ENCODE measurements around the gene PALD1. TPM values are rescaled to one million over a fixed set of nuclear protein-coding genes. Genes with fewer than 3 reads are reported as not detected.

Gene PALD1
- total and polyA plus RNA-seq, 9 of the 15 experiments (the other 6 are each of a cell fraction or from before 2014, with no cell fraction given), result 0.03 to 0.29 (median 0.09) TPM; not detected in 2

DNA sequence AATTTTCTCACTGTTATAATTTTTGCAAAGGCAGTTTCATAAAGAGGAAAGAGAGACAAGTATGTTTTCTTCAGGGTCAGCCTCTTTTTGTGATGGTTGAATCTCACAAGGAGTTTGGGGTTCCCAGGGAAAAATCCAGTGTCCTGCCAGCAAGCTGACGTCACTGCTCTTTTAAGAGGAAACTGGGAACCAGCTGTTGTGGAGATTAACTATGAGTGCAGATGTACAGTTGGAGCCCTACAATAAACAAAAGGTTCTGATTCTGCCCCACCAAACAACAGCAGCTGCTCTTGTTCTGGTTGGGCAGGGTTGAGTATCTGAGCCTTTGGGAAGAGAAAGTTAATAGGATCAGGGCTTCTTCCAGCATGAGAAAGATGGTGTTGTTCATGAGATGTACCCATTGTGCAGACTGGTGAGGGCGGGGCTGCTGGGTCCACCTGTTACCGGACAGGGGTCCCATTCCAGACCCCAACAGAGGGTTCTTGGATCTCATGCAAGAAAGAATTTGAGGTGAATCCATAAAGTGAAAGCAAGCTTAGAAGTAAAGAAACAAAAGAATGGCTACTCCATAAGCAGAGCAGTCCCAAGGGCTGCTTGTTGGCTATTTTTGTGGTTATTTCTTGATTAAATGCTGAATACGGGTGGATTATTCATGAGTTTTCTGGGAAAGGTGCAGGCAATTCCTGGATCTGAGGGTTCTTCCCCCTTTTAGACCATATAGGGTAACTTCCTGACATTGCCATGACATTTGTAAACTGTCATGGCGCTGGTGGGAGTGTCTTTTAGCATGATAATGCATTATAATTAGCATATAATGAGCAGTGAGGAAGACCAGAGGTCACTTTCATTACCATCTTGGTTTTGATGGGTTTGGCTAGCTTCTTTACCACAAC is 111.4 kb downstream of the PALD1 start (continued):
- TF ChIP-seq, protein P1, sequence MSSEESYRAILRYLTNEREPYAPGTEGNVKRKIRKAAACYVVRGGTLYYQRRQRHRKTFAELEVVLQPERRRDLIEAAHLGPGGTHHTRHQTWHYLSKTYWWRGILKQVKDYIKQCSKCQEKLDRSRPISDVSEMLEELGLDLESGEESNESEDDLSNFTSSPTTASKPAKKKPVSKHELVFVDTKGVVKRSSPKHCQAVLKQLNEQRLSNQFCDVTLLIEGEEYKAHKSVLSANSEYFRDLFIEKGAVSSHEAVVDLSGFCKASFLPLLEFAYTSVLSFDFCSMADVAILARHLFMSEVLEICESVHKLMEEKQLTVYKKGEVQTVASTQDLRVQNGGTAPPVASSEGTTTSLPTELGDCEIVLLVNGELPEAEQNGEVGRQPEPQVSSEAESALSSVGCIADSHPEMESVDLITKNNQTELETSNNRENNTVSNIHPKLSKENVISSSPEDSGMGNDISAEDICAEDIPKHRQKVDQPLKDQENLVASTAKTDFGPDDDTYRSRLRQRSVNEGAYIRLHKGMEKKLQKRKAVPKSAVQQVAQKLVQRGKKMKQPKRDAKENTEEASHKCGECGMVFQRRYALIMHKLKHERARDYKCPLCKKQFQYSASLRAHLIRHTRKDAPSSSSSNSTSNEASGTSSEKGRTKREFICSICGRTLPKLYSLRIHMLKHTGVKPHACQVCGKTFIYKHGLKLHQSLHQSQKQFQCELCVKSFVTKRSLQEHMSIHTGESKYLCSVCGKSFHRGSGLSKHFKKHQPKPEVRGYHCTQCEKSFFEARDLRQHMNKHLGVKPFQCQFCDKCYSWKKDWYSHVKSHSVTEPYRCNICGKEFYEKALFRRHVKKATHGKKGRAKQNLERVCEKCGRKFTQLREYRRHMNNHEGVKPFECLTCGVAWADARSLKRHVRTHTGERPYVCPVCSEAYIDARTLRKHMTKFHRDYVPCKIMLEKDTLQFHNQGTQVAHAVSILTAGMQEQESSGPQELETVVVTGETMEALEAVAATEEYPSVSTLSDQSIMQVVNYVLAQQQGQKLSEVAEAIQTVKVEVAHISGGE (CRISPR knock-in tag; IDR thresholded peaks at IDR 0.05), result no peak
- no peak for TF ChIP-seq POLR2B (IDR thresholded peaks at IDR 0.05; ENCODE audit: low read depth, partially characterized antibody)
- TF ChIP-seq HIVEP1 (CRISPR knock-in tag; IDR thresholded peaks at IDR 0.05), result no peak
- 0 out of 2 replicates have a peak, but pooled peaks have one; percentile 23 for TF ChIP-seq MTA3 (IDR thresholded peaks at IDR 0.05; ENCODE audit: borderline replicate concordance)
- TF ChIP-seq, protein P2, sequence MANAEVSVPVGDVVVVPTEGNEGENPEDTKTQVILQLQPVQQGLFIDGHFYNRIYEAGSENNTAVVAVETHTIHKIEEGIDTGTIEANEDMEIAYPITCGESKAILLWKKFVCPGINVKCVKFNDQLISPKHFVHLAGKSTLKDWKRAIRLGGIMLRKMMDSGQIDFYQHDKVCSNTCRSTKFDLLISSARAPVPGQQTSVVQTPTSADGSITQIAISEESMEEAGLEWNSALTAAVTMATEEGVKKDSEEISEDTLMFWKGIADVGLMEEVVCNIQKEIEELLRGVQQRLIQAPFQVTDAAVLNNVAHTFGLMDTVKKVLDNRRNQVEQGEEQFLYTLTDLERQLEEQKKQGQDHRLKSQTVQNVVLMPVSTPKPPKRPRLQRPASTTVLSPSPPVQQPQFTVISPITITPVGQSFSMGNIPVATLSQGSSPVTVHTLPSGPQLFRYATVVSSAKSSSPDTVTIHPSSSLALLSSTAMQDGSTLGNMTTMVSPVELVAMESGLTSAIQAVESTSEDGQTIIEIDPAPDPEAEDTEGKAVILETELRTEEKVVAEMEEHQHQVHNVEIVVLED (CRISPR knock-in tag; IDR thresholded peaks at IDR 0.05), result no peak
- TF ChIP-seq ZC3H8 (IDR thresholded peaks at IDR 0.05), result no peak
- TF ChIP-seq FOXK2 (conservative IDR thresholded peaks at IDR 0.05 in 1 of 2, IDR thresholded peaks at IDR 0.05 in 1 of 2; ENCODE audit: low read depth in 2 of 2), result 0 out of 4 replicates have a peak, but pooled peaks of 1 of the 2 experiments have one; percentile 28
- 0 out of 4 replicates have a peak, but pooled peaks of 1 of the 2 experiments have one; percentile 16 for TF ChIP-seq NONO (IDR thresholded peaks at IDR 0.05; ENCODE audit: low read depth in 2 of 2, low read length in 1 of 2)
- no peak for TF ChIP-seq PTTG1 (tag; IDR thresholded peaks at IDR 0.05; ENCODE audit: low read depth)
- TF ChIP-seq TEAD2 (tag; IDR thresholded peaks at IDR 0.05), result no peak
- no peak for TF ChIP-seq CHD4 (IDR thresholded peaks at IDR 0.05; ENCODE audit: insufficient read depth, insufficient replicate concordance, low read depth, low read length, poor library complexity, severe bottlenecking)
- TF ChIP-seq, protein P3, sequence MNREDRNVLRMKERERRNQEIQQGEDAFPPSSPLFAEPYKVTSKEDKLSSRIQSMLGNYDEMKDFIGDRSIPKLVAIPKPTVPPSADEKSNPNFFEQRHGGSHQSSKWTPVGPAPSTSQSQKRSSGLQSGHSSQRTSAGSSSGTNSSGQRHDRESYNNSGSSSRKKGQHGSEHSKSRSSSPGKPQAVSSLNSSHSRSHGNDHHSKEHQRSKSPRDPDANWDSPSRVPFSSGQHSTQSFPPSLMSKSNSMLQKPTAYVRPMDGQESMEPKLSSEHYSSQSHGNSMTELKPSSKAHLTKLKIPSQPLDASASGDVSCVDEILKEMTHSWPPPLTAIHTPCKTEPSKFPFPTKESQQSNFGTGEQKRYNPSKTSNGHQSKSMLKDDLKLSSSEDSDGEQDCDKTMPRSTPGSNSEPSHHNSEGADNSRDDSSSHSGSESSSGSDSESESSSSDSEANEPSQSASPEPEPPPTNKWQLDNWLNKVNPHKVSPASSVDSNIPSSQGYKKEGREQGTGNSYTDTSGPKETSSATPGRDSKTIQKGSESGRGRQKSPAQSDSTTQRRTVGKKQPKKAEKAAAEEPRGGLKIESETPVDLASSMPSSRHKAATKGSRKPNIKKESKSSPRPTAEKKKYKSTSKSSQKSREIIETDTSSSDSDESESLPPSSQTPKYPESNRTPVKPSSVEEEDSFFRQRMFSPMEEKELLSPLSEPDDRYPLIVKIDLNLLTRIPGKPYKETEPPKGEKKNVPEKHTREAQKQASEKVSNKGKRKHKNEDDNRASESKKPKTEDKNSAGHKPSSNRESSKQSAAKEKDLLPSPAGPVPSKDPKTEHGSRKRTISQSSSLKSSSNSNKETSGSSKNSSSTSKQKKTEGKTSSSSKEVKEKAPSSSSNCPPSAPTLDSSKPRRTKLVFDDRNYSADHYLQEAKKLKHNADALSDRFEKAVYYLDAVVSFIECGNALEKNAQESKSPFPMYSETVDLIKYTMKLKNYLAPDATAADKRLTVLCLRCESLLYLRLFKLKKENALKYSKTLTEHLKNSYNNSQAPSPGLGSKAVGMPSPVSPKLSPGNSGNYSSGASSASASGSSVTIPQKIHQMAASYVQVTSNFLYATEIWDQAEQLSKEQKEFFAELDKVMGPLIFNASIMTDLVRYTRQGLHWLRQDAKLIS (CRISPR knock-in tag; IDR thresholded peaks at IDR 0.05), result no peak
- no peak for TF ChIP-seq PCBP1 (IDR thresholded peaks at IDR 0.05; ENCODE audit: low read depth, low read length, poor library complexity, severe bottlenecking)
- no peak for TF ChIP-seq SMAD1 (IDR thresholded peaks at IDR 0.05; ENCODE audit: low read depth, low read length, partially characterized antibody)
- TF ChIP-seq LCOR (CRISPR knock-in tag; IDR thresholded peaks at IDR 0.05), result 0 out of 2 replicates have a peak, but pooled peaks have one; percentile 14
- no peak for TF ChIP-seq SUPT5H (IDR thresholded peaks at IDR 0.05)
